Hepatocyte (in vitro differentiated cells): ENCODE data around the gene TMEM145. TPM values are rescaled to one million over a fixed set of nuclear protein-coding genes. Genes with fewer than 3 reads are reported as not detected.

Experiments
- DNase-seq: peaks from one replicate; pipeline ENCODE4 v3.0.0-alpha.2; 2016; ENCODE audit warnings: low spot score
- H2AFZ ChIP-seq: fragments of 200-600 bp; sonication (generic); 2 replicates; pipeline ENCODE4 v1.6.0; 2016; ENCODE audit warnings: antibody characterized with exemption, mild to moderate bottlenecking
- H3K27ac ChIP-seq: fragments of 200-600 bp; sonication (generic); 2 replicates; pipeline ENCODE4 v1.5.1; 2016; ENCODE audit warnings: mild to moderate bottlenecking
- H3K27me3 ChIP-seq: fragments of 200-600 bp; sonication (generic); 2 replicates; pipeline ENCODE4 v1.6.1; 2016
- H3K36me3 ChIP-seq: fragments of 200-600 bp; sonication (generic); replicated peaks from 2 replicates; pipeline ENCODE4 v1.5.1; 2016; ENCODE audit warnings: low read depth; ENCODE audit not compliant: insufficient read depth
- H3K4me1 ChIP-seq: fragments of 200-600 bp; sonication (generic); 2 replicates; pipeline ENCODE4 v1.5.1; 2016; ENCODE audit warnings: mild to moderate bottlenecking, moderate library complexity; ENCODE audit not compliant: insufficient read depth
- H3K4me2 ChIP-seq: fragments of 200-600 bp; sonication (generic); 2 replicates; pipeline ENCODE4 v1.6.0; 2016
- H3K4me3 ChIP-seq: fragments of 200-600 bp; sonication (generic); 2 replicates; pipeline ENCODE4 v1.5.1; 2016; ENCODE audit warnings: mild to moderate bottlenecking
- H3K79me2 ChIP-seq: fragments of 200-600 bp; sonication (generic); 2 replicates; pipeline ENCODE4 v1.6.0; 2017; ENCODE audit warnings: mild to moderate bottlenecking
- H3K9me2 ChIP-seq: fragments of 200-600 bp; sonication (generic); replicated peaks from 2 replicates; pipeline ENCODE4 v1.6.0; 2017; ENCODE audit warnings: mild to moderate bottlenecking; ENCODE audit not compliant: insufficient read depth
- H3K9me3 ChIP-seq: fragments of 200-600 bp; sonication (generic); 2 replicates; pipeline ENCODE4 v1.5.1; 2016; ENCODE audit warnings: low read depth, mild to moderate bottlenecking
- H4K20me1 ChIP-seq: fragments of 200-600 bp; sonication (generic); 2 replicates; pipeline ENCODE4 v1.6.0; 2016; ENCODE audit warnings: mild to moderate bottlenecking; ENCODE audit not compliant: insufficient read depth, poor library complexity, severe bottlenecking
- EZH2 ChIP-seq: fragments of 200-600 bp; sonication (generic); IDR thresholded peaks from 2 replicates; pipeline ENCODE4 v1.6.1; 2016; ENCODE audit warnings: antibody characterized with exemption, mild to moderate bottlenecking, borderline replicate concordance
- EZH2phosphoT487 ChIP-seq: fragments of 200-600 bp; sonication (generic); IDR thresholded peaks from one replicate; pipeline ENCODE4 v1.6.1; 2018; ENCODE audit warnings: antibody characterized with exemption, mild to moderate bottlenecking, low read depth, moderate library complexity; ENCODE audit not compliant: unreplicated experiment, severe bottlenecking
- WGBS: methylation state at CpG from one replicate; pipeline ENCODE4 v1.1.6; 2016; ENCODE audit warnings: low lambda C conversion rate; ENCODE audit errors: missing lambda C conversion rate; 5-methylcytosine and 5-hydroxymethylcytosine counted together
- polyA plus RNA-seq: library from polyadenylated mRNA; unstranded; fragments of >200 nt; fragmentation: Nextera tagmentation; extraction: Ambion mirVana; gene quantifications from 2 replicates; pipeline ENCODE4 v1.2.1, GENCODE V29; 2016
- total RNA-seq: library from RNA; depleted of rRNA; stranded (reverse); fragments of >200 nt; gene quantifications from 2 replicates; pipeline ENCODE4 v1.2.3, GENCODE V29; 2014
- TF ChIP-seq, protein P1 (sequence below): fragments of 200-600 bp; sonication (generic); IDR thresholded peaks from 2 replicates; pipeline ENCODE4 v1.5.1; 2016; ENCODE audit warnings: antibody characterized with exemption, mild to moderate bottlenecking; ENCODE audit not compliant: poor library complexity

TMEM145 gene
- total and polyA plus RNA-seq, 2 experiments from 2014 or later, result 0.40 TPM; not detected in 1

- no peak overlapping the region for H2AFZ ChIP-seq
- H3K4me2 ChIP-seq, result peak overlapping the region; percentile 92
- H4K20me1 ChIP-seq, result peaks cover 39% of the 10 kb centered on the region
- DNase-seq, result no peak
- WGBS, result 77% methylated on average over 6 of the region's 6 CpGs
- H3K36me3 ChIP-seq, result no peaks in the 10 kb centered on the region
- no peak for TF ChIP-seq EZH2phosphoT487
- TF ChIP-seq, protein P1, sequence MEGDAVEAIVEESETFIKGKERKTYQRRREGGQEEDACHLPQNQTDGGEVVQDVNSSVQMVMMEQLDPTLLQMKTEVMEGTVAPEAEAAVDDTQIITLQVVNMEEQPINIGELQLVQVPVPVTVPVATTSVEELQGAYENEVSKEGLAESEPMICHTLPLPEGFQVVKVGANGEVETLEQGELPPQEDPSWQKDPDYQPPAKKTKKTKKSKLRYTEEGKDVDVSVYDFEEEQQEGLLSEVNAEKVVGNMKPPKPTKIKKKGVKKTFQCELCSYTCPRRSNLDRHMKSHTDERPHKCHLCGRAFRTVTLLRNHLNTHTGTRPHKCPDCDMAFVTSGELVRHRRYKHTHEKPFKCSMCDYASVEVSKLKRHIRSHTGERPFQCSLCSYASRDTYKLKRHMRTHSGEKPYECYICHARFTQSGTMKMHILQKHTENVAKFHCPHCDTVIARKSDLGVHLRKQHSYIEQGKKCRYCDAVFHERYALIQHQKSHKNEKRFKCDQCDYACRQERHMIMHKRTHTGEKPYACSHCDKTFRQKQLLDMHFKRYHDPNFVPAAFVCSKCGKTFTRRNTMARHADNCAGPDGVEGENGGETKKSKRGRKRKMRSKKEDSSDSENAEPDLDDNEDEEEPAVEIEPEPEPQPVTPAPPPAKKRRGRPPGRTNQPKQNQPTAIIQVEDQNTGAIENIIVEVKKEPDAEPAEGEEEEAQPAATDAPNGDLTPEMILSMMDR, result no peak
- no peak for TF ChIP-seq EZH2
- peaks cover 38% of the 10 kb centered on the region for H3K4me1 ChIP-seq
- no peaks in the 10 kb centered on the region for H3K27me3 ChIP-seq
- H3K79me2 ChIP-seq, result peaks cover 44% of the 10 kb centered on the region
- no peaks in the 10 kb centered on the region for H3K9me3 ChIP-seq
- peak overlapping the region; percentile 79 for H3K27ac ChIP-seq
- no peak overlapping the region for H3K4me3 ChIP-seq
- H3K9me2 ChIP-seq, result no peaks in the 10 kb centered on the region
Observed at GRCh38 chr19:42285988-42286348, 27.1 kb upstream of the TMEM145 start.

GRCh38 chr19:42286349-42287016 lies 26.6 kb upstream of the TMEM145 start:
- peak overlapping the region; percentile 92 for H3K4me2 ChIP-seq
- H3K9me2 ChIP-seq, result no peaks in the 10 kb centered on the region
- no peaks in the 10 kb centered on the region for H3K27me3 ChIP-seq
- H3K9me3 ChIP-seq, result no peaks in the 10 kb centered on the region
- WGBS, result 60% methylated on average over 13 of the region's 13 CpGs
- peaks cover 42% of the 10 kb centered on the region for H4K20me1 ChIP-seq
- H3K79me2 ChIP-seq, result peaks cover 44% of the 10 kb centered on the region
- H3K36me3 ChIP-seq, result no peaks in the 10 kb centered on the region
- no peak overlapping the region for H2AFZ ChIP-seq
- no peak overlapping the region for H3K4me3 ChIP-seq
- H3K27ac ChIP-seq, result peak overlapping the region; percentile 79
- H3K4me1 ChIP-seq, result peaks cover 34% of the 10 kb centered on the region
- DNase-seq, result peak; percentile 36
- no peak for TF ChIP-seq EZH2phosphoT487
- TF ChIP-seq, protein P1, result no peak
- no peak for TF ChIP-seq EZH2

GRCh38 chr19:42287017-42287826 lies 25.9 kb upstream of the TMEM145 start:
- DNase-seq, result no peak
- Histone ChIP-seq H3K4me1 (peaks cover 26% of the 10 kb centered on the region), H3K27me3 (no peaks in the 10 kb centered on the region), H3K9me3 (no peaks in the 10 kb centered on the region), H3K36me3 (no peaks in the 10 kb centered on the region), H3K9me2 (no peaks in the 10 kb centered on the region), H3K4me2 (peak overlapping the region; percentile 92), H2AFZ (no peak overlapping the region), H3K4me3 (no peak overlapping the region), H3K79me2 (peaks cover 44% of the 10 kb centered on the region), H3K27ac (no peak overlapping the region), H4K20me1 (peaks cover 47% of the 10 kb centered on the region)
- TF ChIP-seq EZH2 (no peak), EZH2phosphoT487 (no peak)
- TF ChIP-seq, protein P1, result no peak
- 96% methylated on average over 24 of the region's 30 CpGs for WGBS
